Lower leg skin (tissue), 4 donors: ENCODE measurements around the gene ZCWPW1. TPM values are rescaled to one million over a fixed set of nuclear protein-coding genes. Genes with fewer than 3 reads are reported as not detected.

Source experiments
- DNase-seq, 2 donors: peaks; one replicate each; pipeline ENCODE4 v3.0.0-alpha.2; 2019; ENCODE audit warnings: low spot score in 2 of 2
- H3K4me3 ChIP-seq: fragments of 200-600 bp; sonication (generic); 2 replicates; pipeline ENCODE4 v1.5.1; 2017; ENCODE audit warnings: mild to moderate bottlenecking, low read depth; ENCODE audit not compliant: poor library complexity, severe bottlenecking
- CTCF ChIP-seq, 3 donors: fragments of 450-650 bp; IDR thresholded peaks; one replicate each; pipeline ENCODE4 v1.5.1; 2016; ENCODE audit warnings: antibody characterized with exemption in 3 of 3, mild to moderate bottlenecking in 3 of 3, moderate library complexity in 2 of 3
- POLR2A ChIP-seq, 2 donors: fragments of 450-650 bp; IDR thresholded peaks; one replicate each; pipeline ENCODE4 v1.6.1; 2016 to 2017; ENCODE audit warnings: antibody characterized with exemption in 2 of 2, mild to moderate bottlenecking in 1 of 2, moderate library complexity in 1 of 2
- WGBS, 2 donors: methylation state at CpG; one replicate each; pipeline ENCODE4 v1.1.5; 2018; 5-methylcytosine and 5-hydroxymethylcytosine counted together
- intact Hi-C: fragments of 100-400 bp; cut with DNase I; formaldehyde crosslinking; loops from one replicate; pipeline ENCODE4 v1.15.0; 2023; ENCODE audit warnings: low total_unique reads
- total RNA-seq, 4 donors: library from RNA; depleted of rRNA; stranded (reverse); fragments of >200 nt; gene quantifications; one replicate each; pipeline ENCODE4 v1.1.0, GENCODE V29; 2016

The ZCWPW1 gene
- 1 to 10 TPM; 2.2 to 6.3 (median 4.6) TPM for total RNA-seq

GRCh38 chr7:100428199-100428966 is at the start of gene ZCWPW1:
Gene ZCWPW1 (minus strand): TSS chr7:100428703. CDS start chr7:100420649, 8,054 bp downstream.
- DNase-seq: peak; percentile 95 to 99
- intact Hi-C loops: no loop called here
- peak within 1 kb of the TSS; percentile 82 for H3K4me3 ChIP-seq
- peak in 1 of 2 donors; percentile 98 for TF ChIP-seq POLR2A (IDR thresholded peaks at IDR 0.05)
- peak in 1 of 3 donors; percentile 7 for TF ChIP-seq CTCF (IDR thresholded peaks at IDR 0.05)
- WGBS, 2 donors: 1% methylated on average over 66 of the region's 66 CpGs

- 0% methylated on average over 9 to 10 of the region's 16 CpGs for WGBS, 2 donors
- no peak for TF ChIP-seq POLR2A (IDR thresholded peaks at IDR 0.05)
- no peak for TF ChIP-seq CTCF (IDR thresholded peaks at IDR 0.05)
- peak overlapping the region; percentile 99 for H3K4me3 ChIP-seq
- intact Hi-C loops: no loop called here
- DNase-seq: no peak
Observed at GRCh38 chr7:100477871-100478267, 49.4 kb upstream of the ZCWPW1 start.

GRCh38 chr7:100476903-100477870 is 48.7 kb upstream of the ZCWPW1 start:
- DNase-seq: no peak
- intact Hi-C loops: no loop called here
- no peak for TF ChIP-seq CTCF (IDR thresholded peaks at IDR 0.05)
- TF ChIP-seq POLR2A (IDR thresholded peaks at IDR 0.05): no peak
- WGBS, 2 donors: 11 to 22% methylated on average over 12 to 19 of the region's 30 CpGs
- peak overlapping the region; percentile 99 for H3K4me3 ChIP-seq

- no peak overlapping the region for H3K4me3 ChIP-seq
- 25 to 27% methylated on average over 6 of the region's 6 CpGs for WGBS, 2 donors
- intact Hi-C loops: no loop called here
- no peak for DNase-seq
- TF ChIP-seq POLR2A (IDR thresholded peaks at IDR 0.05): no peak
- TF ChIP-seq CTCF (IDR thresholded peaks at IDR 0.05): no peak
Observed at GRCh38 chr7:100476101-100476780, 47.7 kb upstream of the ZCWPW1 start.

- H3K4me3 ChIP-seq: no peak overlapping the region
- TF ChIP-seq POLR2A (IDR thresholded peaks at IDR 0.05) (no peak), CTCF (IDR thresholded peaks at IDR 0.05) (no peak)
- no peak for DNase-seq
- WGBS, 2 donors: 33 to 39% methylated on average over 9 of the region's 9 CpGs
- intact Hi-C loops: no loop called here
Observed at GRCh38 chr7:100475549-100475948, 47.0 kb upstream of the ZCWPW1 start.
